Liver (tissue), 9 donors: Measurements from ENCODE around the gene GATB. TPM values are rescaled to one million over a fixed set of nuclear protein-coding genes. Genes with fewer than 3 reads are reported as not detected.
A peak's percentile ranks its signal among the peaks of the same experiment; 100 is the strongest.

Experiments used
- DNase-seq: peaks from one replicate; pipeline ENCODE4 v3.0.0-alpha.2; 2017; ENCODE audit warnings: low spot score
- H3K27ac ChIP-seq, 2 donors: one replicate each; pipeline ENCODE4 v1.7.0; 2013; ENCODE audit warnings: inconsistent platforms in 2 of 2, low read length in 2 of 2, control low read depth in 1 of 2, low read depth in 1 of 2, mild to moderate bottlenecking in 1 of 2
- H3K27me3 ChIP-seq, 4 donors: one replicate each; pipeline versions ENCODE4 v1.6.1 to v1.7.0; 2013; ENCODE audit warnings: low read length in 3 of 4, inconsistent platforms in 1 of 4, mild to moderate bottlenecking in 1 of 4, moderate library complexity in 1 of 4; ENCODE audit not compliant: control insufficient read depth in 4 of 4, insufficient read depth in 4 of 4
- H3K36me3 ChIP-seq, 4 donors: one replicate each; pipeline versions ENCODE4 v1.6.1 to v1.7.0; 2013; ENCODE audit warnings: low read length in 3 of 4, mild to moderate bottlenecking in 3 of 4, low read depth in 1 of 4, moderate library complexity in 1 of 4; ENCODE audit not compliant: control insufficient read depth in 4 of 4, insufficient read depth in 3 of 4
- H3K4me1 ChIP-seq, 4 donors: one replicate each; pipeline versions ENCODE4 v1.6.1 to v1.7.0; 2013; ENCODE audit warnings: low read length in 3 of 4, mild to moderate bottlenecking in 3 of 4, moderate library complexity in 1 of 4; ENCODE audit not compliant: control insufficient read depth in 4 of 4, insufficient read depth in 4 of 4
- H3K4me3 ChIP-seq, 3 donors: one replicate each; pipeline versions ENCODE4 v1.6.1 to v1.7.0; 2013; ENCODE audit warnings: low read length in 3 of 3, control low read depth in 1 of 3, low read depth in 1 of 3, mild to moderate bottlenecking in 1 of 3
- H3K9ac ChIP-seq, 2 donors: one replicate each; pipeline ENCODE4 v1.7.0; 2013; ENCODE audit warnings: low read length in 2 of 2, mild to moderate bottlenecking in 2 of 2, moderate library complexity in 2 of 2, control low read depth in 1 of 2, low read depth in 1 of 2
- H3K9me3 ChIP-seq, 4 donors: one replicate each; pipeline versions ENCODE4 v1.6.1 to v1.7.0; 2013; ENCODE audit warnings: low read length in 3 of 4; ENCODE audit not compliant: control insufficient read depth in 4 of 4
- EGR1 ChIP-seq, 2 donors: IDR thresholded peaks; 2 replicates each; pipeline ENCODE4 v1.6.1; 2016 to 2018; ENCODE audit warnings: antibody characterized with exemption in 2 of 2, low read depth in 2 of 2
- FOXA1 ChIP-seq: IDR thresholded peaks from 2 replicates; pipeline ENCODE4 v1.6.1; 2016; ENCODE audit warnings: antibody characterized with exemption
- FOXA2 ChIP-seq: IDR thresholded peaks from 2 replicates; pipeline ENCODE4 v1.6.1; 2016; ENCODE audit warnings: antibody characterized with exemption
- GABPA ChIP-seq, 2 donors: IDR thresholded peaks in 1 of 2; conservative IDR thresholded peaks in 1 of 2; 2 replicates each; pipeline ENCODE4 v1.6.1; 2016; ENCODE audit warnings: antibody characterized with exemption in 2 of 2, mild to moderate bottlenecking in 1 of 2, moderate library complexity in 1 of 2
- HNF4A ChIP-seq, 2 donors: conservative IDR thresholded peaks; 2 replicates each; pipeline ENCODE4 v1.6.1; 2016; ENCODE audit warnings: antibody characterized with exemption in 2 of 2, mild to moderate bottlenecking in 2 of 2
- HNF4G ChIP-seq: IDR thresholded peaks from 2 replicates; pipeline ENCODE4 v1.6.1; 2016; ENCODE audit warnings: antibody characterized with exemption
- JUND ChIP-seq, 2 donors: IDR thresholded peaks; 2 replicates each; pipeline ENCODE4 v1.6.1; 2016; ENCODE audit warnings: antibody characterized with exemption in 2 of 2
- NR2F2 ChIP-seq: IDR thresholded peaks from 2 replicates; pipeline ENCODE4 v1.6.1; 2016; ENCODE audit warnings: antibody characterized with exemption
- RAD21 ChIP-seq, 2 donors: IDR thresholded peaks; 2 replicates each; pipeline ENCODE4 v1.6.1; 2016; ENCODE audit warnings: antibody characterized with exemption in 2 of 2, mild to moderate bottlenecking in 2 of 2
- RXRA ChIP-seq, 2 donors: IDR thresholded peaks; 2 replicates each; pipeline ENCODE4 v1.6.1; 2017 to 2018; ENCODE audit warnings: antibody characterized with exemption in 2 of 2, mild to moderate bottlenecking in 1 of 2
- SP1 ChIP-seq: IDR thresholded peaks from 2 replicates; pipeline ENCODE4 v1.6.1; 2018; ENCODE audit warnings: antibody characterized with exemption, mild to moderate bottlenecking
- TAF1 ChIP-seq: conservative IDR thresholded peaks from 2 replicates; pipeline ENCODE4 v1.6.1; 2016; ENCODE audit warnings: antibody characterized with exemption, mild to moderate bottlenecking
- YY1 ChIP-seq: IDR thresholded peaks from 2 replicates; pipeline ENCODE4 v1.6.1; 2016; ENCODE audit warnings: antibody characterized with exemption, mild to moderate bottlenecking
- WGBS: extraction: QIAGEN DNeasy Blood & Tissue Kit; methylation state at CpG from one replicate; pipeline ENCODE4 v1.1.7; 2013; 5-methylcytosine and 5-hydroxymethylcytosine counted together
- polyA plus RNA-seq, 2 donors: library from polyadenylated mRNA; stranded (reverse) in 1 of 2; unstranded in 1 of 2; fragments of 200-250 nt in 1 of 2; fragments of >200 nt in 1 of 2; fragmentation: Nextera tagmentation in 1 of 2; extraction: Ambion mirVana in 1 of 2; gene quantifications; one replicate each; pipeline versions ENCODE4 v1.2.1 to v1.2.3, GENCODE V29; 2013 to 2015
- total RNA-seq, 2 donors: library from RNA; depleted of rRNA; stranded (reverse); fragments of >200 nt; gene quantifications; one replicate each; pipeline ENCODE4 v1.2.3, GENCODE V29; 2014
- TF ChIP-seq, protein P1 (sequence below): fragments of 150-350 bp; IDR thresholded peaks from 2 replicates; pipeline ENCODE4 v1.5.1; 2017; ENCODE audit warnings: improper control_type of control experiment, low read depth, low read length; ENCODE audit not compliant: missing input control
- TF ChIP-seq, protein P2 (sequence below): IDR thresholded peaks from 2 replicates; pipeline ENCODE4 v1.6.1; 2016; ENCODE audit warnings: antibody characterized with exemption, mild to moderate bottlenecking
- TF ChIP-seq, protein P3 (sequence below): IDR thresholded peaks from 2 replicates; pipeline ENCODE4 v1.6.1; 2016; ENCODE audit warnings: antibody characterized with exemption
- TF ChIP-seq, protein P4 (sequence below): IDR thresholded peaks from 2 replicates; pipeline ENCODE4 v1.6.1; 2016; ENCODE audit warnings: antibody characterized with exemption
- donor health status: healthy.
- donor health status: healthy.
- donor health status: healthy.
- donor health status: healthy.
- donor health status: healthy.

GATB gene
- total and polyA plus RNA-seq, 4 donors: 10.4 to 17.3 (median 12.5) TPM

DNA sequence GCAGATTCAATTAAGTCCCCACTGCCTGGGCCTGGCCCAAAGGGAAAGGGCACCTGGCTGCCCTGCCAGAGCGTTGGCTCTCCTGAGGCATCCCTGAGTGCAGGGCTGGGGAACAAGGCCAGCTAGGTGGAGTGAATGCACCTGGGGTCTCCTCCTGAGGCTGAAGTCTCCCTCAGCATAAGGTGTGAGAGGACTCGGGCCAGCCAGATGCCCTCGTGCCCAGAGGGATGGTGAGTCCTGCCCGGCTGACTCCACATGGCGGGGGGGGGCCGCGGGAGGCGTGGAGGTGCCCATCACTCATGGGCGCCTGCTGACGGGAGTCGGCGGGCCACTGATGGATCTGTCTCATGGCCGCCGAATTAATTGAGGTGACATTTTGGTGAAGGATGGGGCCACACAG, 87.8 kb downstream of the GATB start:
- H3K27ac ChIP-seq: no peak overlapping the region
- no peaks in the 10 kb centered on the region for H3K4me1 ChIP-seq
- no peaks in the 10 kb centered on the region for H3K27me3 ChIP-seq
- no peak for TF ChIP-seq RAD21 (IDR thresholded peaks at IDR 0.05)
- no peak for TF ChIP-seq SP1
- TF ChIP-seq RXRA (IDR thresholded peaks at IDR 0.05): no peak
- no peak for TF ChIP-seq NR2F2
- TF ChIP-seq, protein P1, sequence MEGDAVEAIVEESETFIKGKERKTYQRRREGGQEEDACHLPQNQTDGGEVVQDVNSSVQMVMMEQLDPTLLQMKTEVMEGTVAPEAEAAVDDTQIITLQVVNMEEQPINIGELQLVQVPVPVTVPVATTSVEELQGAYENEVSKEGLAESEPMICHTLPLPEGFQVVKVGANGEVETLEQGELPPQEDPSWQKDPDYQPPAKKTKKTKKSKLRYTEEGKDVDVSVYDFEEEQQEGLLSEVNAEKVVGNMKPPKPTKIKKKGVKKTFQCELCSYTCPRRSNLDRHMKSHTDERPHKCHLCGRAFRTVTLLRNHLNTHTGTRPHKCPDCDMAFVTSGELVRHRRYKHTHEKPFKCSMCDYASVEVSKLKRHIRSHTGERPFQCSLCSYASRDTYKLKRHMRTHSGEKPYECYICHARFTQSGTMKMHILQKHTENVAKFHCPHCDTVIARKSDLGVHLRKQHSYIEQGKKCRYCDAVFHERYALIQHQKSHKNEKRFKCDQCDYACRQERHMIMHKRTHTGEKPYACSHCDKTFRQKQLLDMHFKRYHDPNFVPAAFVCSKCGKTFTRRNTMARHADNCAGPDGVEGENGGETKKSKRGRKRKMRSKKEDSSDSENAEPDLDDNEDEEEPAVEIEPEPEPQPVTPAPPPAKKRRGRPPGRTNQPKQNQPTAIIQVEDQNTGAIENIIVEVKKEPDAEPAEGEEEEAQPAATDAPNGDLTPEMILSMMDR: no peak
- H3K36me3 ChIP-seq: peaks cover 0 to 4% (median 2%) of the 10 kb centered on the region in 4 donors
- no peak for DNase-seq
- no peak overlapping the region for H3K9ac ChIP-seq
- WGBS: 94% methylated on average over 14 of the region's 14 CpGs
- no peaks in the 10 kb centered on the region for H3K9me3 ChIP-seq
- H3K4me3 ChIP-seq: no peak overlapping the region

DNA sequence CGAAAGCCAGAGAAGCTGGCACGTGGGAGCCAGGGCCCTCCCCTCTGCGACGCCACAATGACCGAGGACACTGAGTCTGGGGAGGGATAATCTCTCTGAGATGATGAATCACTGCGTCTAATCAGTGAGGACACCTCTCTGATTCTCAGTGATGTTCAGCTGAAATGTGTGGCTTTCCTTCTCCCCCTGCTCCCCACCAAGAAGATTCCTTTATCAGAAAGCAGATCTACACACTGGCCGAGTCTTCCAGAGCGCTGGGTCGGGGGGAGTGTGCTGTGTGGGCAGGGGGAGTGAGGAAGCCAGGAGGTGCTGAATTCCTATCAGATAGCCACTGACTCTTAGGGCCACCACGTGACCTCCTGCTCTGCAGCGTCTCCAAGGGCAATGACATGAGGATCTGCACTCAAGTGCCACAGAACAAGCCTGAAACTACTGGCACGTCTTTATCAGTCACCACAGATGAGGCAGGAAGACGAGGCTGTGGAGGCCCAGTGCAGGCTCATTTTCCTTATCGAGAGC, 89.2 kb downstream of the GATB start:
- WGBS: 83% methylated on average over 14 of the region's 14 CpGs
- TF ChIP-seq, protein P1: no peak
- no peak for TF ChIP-seq JUND (IDR thresholded peaks at IDR 0.05)
- TF ChIP-seq NR2F2: peak; percentile 14
- H3K4me1 ChIP-seq: no peaks in the 10 kb centered on the region
- no peak overlapping the region for H3K27ac ChIP-seq
- peak; percentile 77 for DNase-seq
- H3K9me3 ChIP-seq: no peaks in the 10 kb centered on the region
- no peak overlapping the region for H3K4me3 ChIP-seq
- H3K9ac ChIP-seq: no peak overlapping the region
- no peaks in the 10 kb centered on the region for H3K27me3 ChIP-seq
- H3K36me3 ChIP-seq: peaks cover 0 to 4% (median 2%) of the 10 kb centered on the region in 4 donors

DNA sequence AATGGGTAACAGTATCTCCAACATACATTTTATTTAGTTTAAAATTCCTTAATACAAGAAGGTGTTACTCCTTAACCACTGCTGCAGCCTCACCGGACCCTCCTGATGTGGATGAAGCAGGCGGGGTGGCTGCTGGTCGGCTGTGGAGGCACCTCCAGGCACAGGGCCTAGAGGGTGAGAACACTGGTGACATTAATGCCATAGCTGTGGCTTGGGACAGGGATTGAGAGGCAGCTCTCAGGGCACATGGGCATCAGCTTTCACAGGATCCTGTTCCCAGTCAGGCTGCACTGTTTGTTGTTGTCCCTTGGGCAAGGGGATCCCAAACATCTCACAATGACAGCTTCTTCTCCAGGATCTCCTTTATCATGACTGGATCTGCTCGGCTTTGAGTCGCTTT, 90.0 kb downstream of the GATB start:
- Histone ChIP-seq H3K27me3 (no peaks in the 10 kb centered on the region), H3K36me3 (peaks cover 0 to 4% (median 2%) of the 10 kb centered on the region in 4 donors), H3K4me3 (no peak overlapping the region), H3K4me1 (no peaks in the 10 kb centered on the region), H3K9ac (no peak overlapping the region), H3K9me3 (no peaks in the 10 kb centered on the region), H3K27ac (no peak overlapping the region)
- WGBS: 93% methylated on average over 5 of the region's 5 CpGs
- DNase-seq: no peak
- TF ChIP-seq SP1 (no peak), YY1 (no peak), FOXA1 (no peak), EGR1 (IDR thresholded peaks at IDR 0.05; ENCODE audit: low read depth in 2 of 2) (no peak), GABPA (IDR thresholded peaks at IDR 0.05 in 1 of 2, conservative IDR thresholded peaks at IDR 0.05 in 1 of 2) (no peak), HNF4G (no peak), RXRA (IDR thresholded peaks at IDR 0.05) (no peak), FOXA2 (no peak), TAF1 (no peak), JUND (IDR thresholded peaks at IDR 0.05) (no peak), HNF4A (conservative IDR thresholded peaks at IDR 0.05) (no peak), NR2F2 (no peak)
- TF ChIP-seq, protein P2, sequence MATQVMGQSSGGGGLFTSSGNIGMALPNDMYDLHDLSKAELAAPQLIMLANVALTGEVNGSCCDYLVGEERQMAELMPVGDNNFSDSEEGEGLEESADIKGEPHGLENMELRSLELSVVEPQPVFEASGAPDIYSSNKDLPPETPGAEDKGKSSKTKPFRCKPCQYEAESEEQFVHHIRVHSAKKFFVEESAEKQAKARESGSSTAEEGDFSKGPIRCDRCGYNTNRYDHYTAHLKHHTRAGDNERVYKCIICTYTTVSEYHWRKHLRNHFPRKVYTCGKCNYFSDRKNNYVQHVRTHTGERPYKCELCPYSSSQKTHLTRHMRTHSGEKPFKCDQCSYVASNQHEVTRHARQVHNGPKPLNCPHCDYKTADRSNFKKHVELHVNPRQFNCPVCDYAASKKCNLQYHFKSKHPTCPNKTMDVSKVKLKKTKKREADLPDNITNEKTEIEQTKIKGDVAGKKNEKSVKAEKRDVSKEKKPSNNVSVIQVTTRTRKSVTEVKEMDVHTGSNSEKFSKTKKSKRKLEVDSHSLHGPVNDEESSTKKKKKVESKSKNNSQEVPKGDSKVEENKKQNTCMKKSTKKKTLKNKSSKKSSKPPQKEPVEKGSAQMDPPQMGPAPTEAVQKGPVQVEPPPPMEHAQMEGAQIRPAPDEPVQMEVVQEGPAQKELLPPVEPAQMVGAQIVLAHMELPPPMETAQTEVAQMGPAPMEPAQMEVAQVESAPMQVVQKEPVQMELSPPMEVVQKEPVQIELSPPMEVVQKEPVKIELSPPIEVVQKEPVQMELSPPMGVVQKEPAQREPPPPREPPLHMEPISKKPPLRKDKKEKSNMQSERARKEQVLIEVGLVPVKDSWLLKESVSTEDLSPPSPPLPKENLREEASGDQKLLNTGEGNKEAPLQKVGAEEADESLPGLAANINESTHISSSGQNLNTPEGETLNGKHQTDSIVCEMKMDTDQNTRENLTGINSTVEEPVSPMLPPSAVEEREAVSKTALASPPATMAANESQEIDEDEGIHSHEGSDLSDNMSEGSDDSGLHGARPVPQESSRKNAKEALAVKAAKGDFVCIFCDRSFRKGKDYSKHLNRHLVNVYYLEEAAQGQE: no peak
- TF ChIP-seq, protein P3, sequence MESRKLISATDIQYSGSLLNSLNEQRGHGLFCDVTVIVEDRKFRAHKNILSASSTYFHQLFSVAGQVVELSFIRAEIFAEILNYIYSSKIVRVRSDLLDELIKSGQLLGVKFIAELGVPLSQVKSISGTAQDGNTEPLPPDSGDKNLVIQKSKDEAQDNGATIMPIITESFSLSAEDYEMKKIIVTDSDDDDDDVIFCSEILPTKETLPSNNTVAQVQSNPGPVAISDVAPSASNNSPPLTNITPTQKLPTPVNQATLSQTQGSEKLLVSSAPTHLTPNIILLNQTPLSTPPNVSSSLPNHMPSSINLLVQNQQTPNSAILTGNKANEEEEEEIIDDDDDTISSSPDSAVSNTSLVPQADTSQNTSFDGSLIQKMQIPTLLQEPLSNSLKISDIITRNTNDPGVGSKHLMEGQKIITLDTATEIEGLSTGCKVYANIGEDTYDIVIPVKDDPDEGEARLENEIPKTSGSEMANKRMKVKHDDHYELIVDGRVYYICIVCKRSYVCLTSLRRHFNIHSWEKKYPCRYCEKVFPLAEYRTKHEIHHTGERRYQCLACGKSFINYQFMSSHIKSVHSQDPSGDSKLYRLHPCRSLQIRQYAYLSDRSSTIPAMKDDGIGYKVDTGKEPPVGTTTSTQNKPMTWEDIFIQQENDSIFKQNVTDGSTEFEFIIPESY: no peak
- TF ChIP-seq, protein P4, sequence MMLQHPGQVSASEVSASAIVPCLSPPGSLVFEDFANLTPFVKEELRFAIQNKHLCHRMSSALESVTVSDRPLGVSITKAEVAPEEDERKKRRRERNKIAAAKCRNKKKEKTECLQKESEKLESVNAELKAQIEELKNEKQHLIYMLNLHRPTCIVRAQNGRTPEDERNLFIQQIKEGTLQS: no peak
